ENCODE measurements around the gene RPS23. TPM values are rescaled to one million over a fixed set of nuclear protein-coding genes. Genes with fewer than 3 reads are reported as not detected.

The RPS23 gene
- total RNA-seq, 1 donor from 2014 or later, result 2,334 TPM

DNA sequence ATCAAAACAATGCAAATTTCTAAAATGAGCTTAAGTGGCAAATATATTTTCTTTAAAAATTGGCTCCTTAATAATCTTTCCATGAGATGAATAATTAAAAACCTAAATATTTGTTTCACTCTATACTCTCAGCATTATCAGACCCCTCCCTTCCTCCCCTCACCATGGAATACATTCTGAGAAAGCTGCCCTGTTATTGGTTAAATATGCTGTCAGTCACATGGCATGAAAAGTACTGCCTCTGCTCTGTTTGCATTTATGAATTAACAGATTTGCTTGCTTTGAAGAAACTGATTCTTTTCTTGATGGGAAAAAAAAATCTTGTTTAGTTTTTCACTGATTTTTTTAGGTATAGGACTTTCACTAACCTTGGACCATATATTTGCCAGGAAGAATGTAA lies 17.0 kb upstream of the RPS23 start:
- H3K27me3 ChIP-seq, result no peaks in the 10 kb centered on the region
- TF ChIP-seq CTCF (IDR thresholded peaks at IDR 0.05) (no peak), POLR2AphosphoS5 (IDR thresholded peaks at IDR 0.05; ENCODE audit: insufficient read depth in 1 of 2, low read depth in 1 of 2) (no peak), POLR2A (IDR thresholded peaks at IDR 0.05) (no peak)
- H3K4me3 ChIP-seq, result no peak overlapping the region
- H3K36me3 ChIP-seq, result no peaks in the 10 kb centered on the region
- intact Hi-C loops (cut with DNase I), result no loop called here
- DNase-seq (ENCODE audit: extremely low spot score in 2 of 2), result no peak
- no peaks in the 10 kb centered on the region for H3K4me1 ChIP-seq
- no peak overlapping the region for H3K27ac ChIP-seq
- no peaks in the 10 kb centered on the region for H3K9me3 ChIP-seq

DNA sequence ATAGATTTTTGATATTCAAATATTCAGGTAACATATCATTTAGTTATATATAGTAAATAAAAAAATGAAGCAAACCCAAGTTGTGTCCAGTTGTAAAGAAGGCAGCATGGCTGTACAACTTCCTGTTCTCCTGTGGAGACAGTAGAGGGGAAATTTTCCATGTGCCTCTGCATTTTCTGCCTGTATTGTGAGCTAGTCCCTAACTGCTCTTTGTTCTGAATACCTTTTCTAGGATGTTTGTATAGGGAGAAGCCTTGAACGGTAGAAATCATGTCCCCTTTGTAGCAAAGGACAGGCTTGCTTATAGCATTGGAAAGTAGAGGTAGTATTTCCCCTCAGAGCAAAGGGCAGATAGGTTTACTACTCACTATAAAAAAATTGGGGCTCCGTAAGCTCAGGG lies 13.3 kb upstream of the RPS23 start:
- Histone ChIP-seq H3K4me3 (no peak overlapping the region), H3K36me3 (no peaks in the 10 kb centered on the region), H3K27ac (no peak overlapping the region), H3K27me3 (no peaks in the 10 kb centered on the region), H3K4me1 (no peaks in the 10 kb centered on the region), H3K9me3 (no peaks in the 10 kb centered on the region)
- no peak for DNase-seq (ENCODE audit: extremely low spot score in 2 of 2)
- intact Hi-C loops (cut with DNase I), result no loop called here
- TF ChIP-seq POLR2A (IDR thresholded peaks at IDR 0.05) (no peak), POLR2AphosphoS5 (IDR thresholded peaks at IDR 0.05; ENCODE audit: insufficient read depth in 1 of 2, low read depth in 1 of 2) (no peak), CTCF (IDR thresholded peaks at IDR 0.05) (no peak)

GRCh38 chr5:82290908-82291307 lies 12.8 kb upstream of the RPS23 start:
- Histone ChIP-seq H3K36me3 (no peaks in the 10 kb centered on the region), H3K27me3 (no peaks in the 10 kb centered on the region), H3K27ac (no peak overlapping the region), H3K4me3 (no peak overlapping the region), H3K9me3 (no peaks in the 10 kb centered on the region), H3K4me1 (no peaks in the 10 kb centered on the region)
- DNase-seq (ENCODE audit: extremely low spot score in 2 of 2), result no peak
- TF ChIP-seq POLR2AphosphoS5 (IDR thresholded peaks at IDR 0.05; ENCODE audit: insufficient read depth in 1 of 2, low read depth in 1 of 2) (no peak), POLR2A (IDR thresholded peaks at IDR 0.05) (no peak), CTCF (IDR thresholded peaks at IDR 0.05) (no peak)
- intact Hi-C loops (cut with DNase I), result no loop called here

DNA sequence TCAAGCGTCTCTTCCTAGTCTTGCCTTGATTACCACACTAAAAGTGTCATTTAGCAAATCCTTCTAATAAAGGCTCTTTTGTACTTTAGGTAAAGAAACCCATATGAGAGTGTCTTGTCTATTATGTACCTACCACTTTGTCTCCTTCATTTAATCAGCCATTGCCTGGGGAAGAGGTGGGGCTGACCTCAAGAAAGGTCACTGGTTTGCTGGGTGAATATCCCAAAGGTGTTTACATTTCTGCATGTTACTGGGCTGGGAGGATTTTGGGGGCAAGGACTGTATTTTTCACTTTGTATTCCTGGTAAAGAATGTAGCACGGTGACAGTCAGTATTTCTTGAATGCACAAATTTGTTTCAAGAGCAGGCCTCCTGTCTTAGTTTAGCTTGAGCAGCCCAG lies 11.9 kb upstream of the RPS23 start:
- intact Hi-C loops (cut with DNase I), result no loop called here
- Histone ChIP-seq H3K4me3 (no peak overlapping the region), H3K36me3 (no peaks in the 10 kb centered on the region), H3K27me3 (no peaks in the 10 kb centered on the region), H3K9me3 (no peaks in the 10 kb centered on the region), H3K4me1 (no peaks in the 10 kb centered on the region), H3K27ac (no peak overlapping the region)
- TF ChIP-seq CTCF (IDR thresholded peaks at IDR 0.05) (no peak), POLR2A (IDR thresholded peaks at IDR 0.05) (no peak), POLR2AphosphoS5 (IDR thresholded peaks at IDR 0.05; ENCODE audit: insufficient read depth in 1 of 2, low read depth in 1 of 2) (no peak)
- no peak for DNase-seq (ENCODE audit: extremely low spot score in 2 of 2)

- intact Hi-C loops (cut with DNase I), result no loop called here
- H3K27me3 ChIP-seq, result no peaks in the 10 kb centered on the region
- H3K36me3 ChIP-seq, result no peaks in the 10 kb centered on the region
- H3K4me1 ChIP-seq, result no peaks in the 10 kb centered on the region
- H3K27ac ChIP-seq, result no peak overlapping the region
- H3K4me3 ChIP-seq, result no peak overlapping the region
- DNase-seq (ENCODE audit: extremely low spot score in 2 of 2), result no peak
- TF ChIP-seq CTCF (IDR thresholded peaks at IDR 0.05), result no peak
- TF ChIP-seq POLR2AphosphoS5 (IDR thresholded peaks at IDR 0.05; ENCODE audit: insufficient read depth in 1 of 2, low read depth in 1 of 2), result no peak
- no peak for TF ChIP-seq POLR2A (IDR thresholded peaks at IDR 0.05)
- H3K9me3 ChIP-seq, result no peaks in the 10 kb centered on the region
Measured at GRCh38 chr5:82287625-82288024, 9.5 kb upstream of the RPS23 start.
